GM23248 (cell line): ENCODE measurements around the gene WDR7.

Experiments
- EZH2 ChIP-seq: fragments of 200-600 bp; sonication (generic); IDR thresholded peaks from 2 replicates; pipeline ENCODE4 v1.6.1; 2018; ENCODE audit warnings: antibody characterized with exemption, mild to moderate bottlenecking; ENCODE audit not compliant: insufficient read depth, poor library complexity, severe bottlenecking
- EZH2phosphoT487 ChIP-seq: fragments of 200-600 bp; sonication (generic); IDR thresholded peaks from 2 replicates; pipeline ENCODE4 v1.6.1; 2018; ENCODE audit warnings: antibody characterized with exemption, moderate library complexity, mild to moderate bottlenecking, low read depth; ENCODE audit not compliant: insufficient read depth

DNA sequence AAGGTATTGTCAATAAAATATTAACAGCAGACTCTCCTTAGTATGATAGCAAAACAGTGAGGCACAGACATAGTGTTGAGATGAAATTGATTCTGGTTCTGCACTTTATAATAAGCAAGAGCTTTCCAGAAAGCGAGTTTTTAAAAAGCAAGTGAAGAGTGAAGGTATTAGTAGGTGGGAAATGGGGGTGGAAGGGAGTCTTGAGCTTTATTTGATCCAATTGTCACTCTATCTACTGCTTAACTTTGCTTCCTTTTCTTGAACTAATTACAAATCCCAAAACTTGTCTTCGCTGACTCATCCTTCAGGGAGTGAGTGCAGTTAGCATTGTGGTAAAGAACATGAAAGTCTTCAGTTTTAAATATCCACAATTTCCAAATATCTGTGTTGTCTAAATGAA lies 375.2 kb downstream of the WDR7 start:
- no peak for TF ChIP-seq EZH2
- TF ChIP-seq EZH2phosphoT487: no peak
